ENCODE results near the gene PRKCH. TPM values are rescaled to one million over a fixed set of nuclear protein-coding genes. Genes with fewer than 3 reads are reported as not detected.

PRKCH gene
- total RNA-seq, 1 experiment from 2014 or later, result 3.8 TPM

GRCh38 chr14:61474701-61475100 lies 153.3 kb downstream of the PRKCH start:
- DNase-seq (ENCODE audit: low read depth), result no peak

DNA sequence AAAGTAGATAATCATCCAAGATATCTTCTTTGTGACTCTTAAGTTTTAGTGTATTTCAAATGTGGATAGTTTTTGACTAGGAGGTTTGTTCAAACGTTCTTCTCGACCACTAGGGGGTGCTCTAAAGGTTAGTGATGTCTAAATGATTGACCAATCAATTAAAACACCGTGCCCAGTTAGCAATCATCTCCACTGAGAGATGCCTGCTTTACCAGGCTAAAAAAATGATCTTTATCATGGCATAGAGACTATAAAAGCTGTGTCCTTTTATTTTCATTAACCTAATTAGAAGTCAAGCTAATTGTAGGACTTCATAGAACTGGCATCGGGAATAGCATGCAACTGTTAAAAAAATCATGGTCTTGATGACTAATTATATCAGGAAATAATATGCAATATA lies 153.9 kb downstream of the PRKCH start:
- peak; percentile 81 for DNase-seq (ENCODE audit: low read depth)

DNA sequence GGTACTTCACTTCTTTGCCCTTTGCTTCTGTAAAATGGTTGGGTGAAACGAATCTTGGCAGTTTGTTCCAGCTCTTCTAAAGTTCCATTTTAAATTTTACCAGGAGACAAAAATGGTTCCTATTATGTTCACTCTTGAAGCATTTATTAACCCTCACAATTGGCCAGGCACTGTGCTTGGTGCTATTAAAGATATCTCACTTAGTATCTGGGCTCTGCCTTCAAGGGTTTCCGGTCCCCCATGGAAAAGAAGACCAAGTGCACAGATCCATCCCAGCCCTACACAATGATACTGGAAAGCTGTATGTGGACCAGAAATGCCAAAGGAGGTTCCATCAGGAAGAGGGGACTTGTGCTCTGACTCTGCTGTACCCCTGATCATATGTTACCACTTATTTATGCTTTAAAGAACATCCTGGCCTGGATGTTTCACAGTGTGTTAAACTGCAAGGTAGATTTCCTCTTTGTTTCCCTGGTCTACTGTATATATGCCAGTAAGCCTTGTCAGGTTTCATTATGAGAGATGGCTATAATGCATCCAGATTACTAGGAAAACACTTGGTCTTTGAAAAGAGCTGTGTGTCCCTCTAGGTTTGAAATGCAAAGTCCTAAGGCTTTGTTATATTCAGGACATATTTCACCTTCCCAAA lies 154.8 kb downstream of the PRKCH start:
- no peak for DNase-seq (ENCODE audit: low read depth)

- peak; percentile 94 for DNase-seq (ENCODE audit: low read depth)
Observed at GRCh38 chr14:61476754-61477410, 155.5 kb downstream of the PRKCH start.

DNA sequence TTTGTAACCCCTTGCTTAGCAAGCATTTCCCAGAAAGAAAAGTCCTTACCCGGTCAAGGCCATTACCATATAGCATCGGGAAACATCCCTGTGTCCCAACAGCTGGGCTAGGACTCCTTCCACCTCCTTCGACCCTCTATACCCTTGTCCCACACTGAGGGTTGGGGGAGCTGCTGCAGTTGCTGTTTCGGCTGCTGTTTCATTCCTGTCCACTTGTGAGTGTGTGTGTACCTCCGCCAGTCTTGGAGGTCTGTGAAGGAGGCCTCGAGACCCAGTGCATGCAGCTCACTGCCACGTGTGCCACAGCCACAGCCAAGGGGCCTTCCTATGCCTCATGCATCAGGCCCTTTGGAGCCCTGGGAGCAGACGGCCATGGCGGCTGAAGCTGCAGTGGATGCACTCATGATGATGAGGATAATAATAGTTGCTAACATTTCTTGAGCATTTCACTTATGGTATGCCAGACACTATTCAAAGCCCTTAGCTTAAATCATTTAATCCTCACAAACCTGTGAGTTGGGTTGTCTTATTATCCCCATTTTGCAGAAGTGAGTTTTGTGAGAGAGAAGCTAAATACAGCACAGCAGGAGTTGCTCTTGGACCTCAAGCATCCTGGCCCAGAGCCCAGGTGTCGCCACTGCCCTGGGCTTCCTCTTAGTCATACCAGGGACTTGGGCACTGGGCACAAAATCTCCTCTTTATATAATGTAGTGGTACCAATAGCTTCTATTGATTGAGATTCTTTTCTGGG lies 156.5 kb downstream of the PRKCH start:
- peak; percentile 90 for DNase-seq (ENCODE audit: low read depth)

- no peak for DNase-seq (ENCODE audit: low read depth)
Observed at GRCh38 chr14:61478971-61479473, 157.6 kb downstream of the PRKCH start.

- peak; percentile 67 for DNase-seq (ENCODE audit: low read depth)
Observed at GRCh38 chr14:61479746-61480502, 158.5 kb downstream of the PRKCH start.

GRCh38 chr14:61480704-61481285 lies 159.4 kb downstream of the PRKCH start:
- DNase-seq (ENCODE audit: low read depth), result no peak

GRCh38 chr14:61481701-61482100 lies 160.3 kb downstream of the PRKCH start:
- DNase-seq (ENCODE audit: low read depth), result no peak

- DNase-seq (ENCODE audit: low read depth), result peak; percentile 34
Observed at GRCh38 chr14:61482348-61483206, 161.2 kb downstream of the PRKCH start.

DNA sequence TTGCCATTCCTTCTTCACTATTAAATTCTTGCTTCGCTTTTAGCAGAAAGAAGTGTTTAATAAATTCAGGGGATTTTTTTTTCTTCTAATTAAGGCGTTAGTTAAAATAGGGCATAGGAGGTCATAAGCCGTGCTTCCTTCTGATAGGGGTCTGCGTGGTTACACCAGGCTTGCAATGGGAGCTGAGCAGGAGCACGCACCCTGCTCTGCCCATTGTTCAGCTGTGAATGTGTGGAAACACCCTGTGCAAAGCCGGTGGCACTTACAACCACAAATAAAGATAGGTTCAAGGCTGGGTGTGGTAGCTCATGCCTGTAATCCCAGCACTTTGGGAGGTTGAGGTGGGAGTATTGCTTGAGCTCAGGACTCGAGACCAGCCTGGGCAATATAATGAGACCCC lies 162.1 kb downstream of the PRKCH start:
- DNase-seq (ENCODE audit: low read depth), result no peak

GRCh38 chr14:61484031-61484430 lies 162.7 kb downstream of the PRKCH start:
- DNase-seq (ENCODE audit: low read depth), result no peak

DNA sequence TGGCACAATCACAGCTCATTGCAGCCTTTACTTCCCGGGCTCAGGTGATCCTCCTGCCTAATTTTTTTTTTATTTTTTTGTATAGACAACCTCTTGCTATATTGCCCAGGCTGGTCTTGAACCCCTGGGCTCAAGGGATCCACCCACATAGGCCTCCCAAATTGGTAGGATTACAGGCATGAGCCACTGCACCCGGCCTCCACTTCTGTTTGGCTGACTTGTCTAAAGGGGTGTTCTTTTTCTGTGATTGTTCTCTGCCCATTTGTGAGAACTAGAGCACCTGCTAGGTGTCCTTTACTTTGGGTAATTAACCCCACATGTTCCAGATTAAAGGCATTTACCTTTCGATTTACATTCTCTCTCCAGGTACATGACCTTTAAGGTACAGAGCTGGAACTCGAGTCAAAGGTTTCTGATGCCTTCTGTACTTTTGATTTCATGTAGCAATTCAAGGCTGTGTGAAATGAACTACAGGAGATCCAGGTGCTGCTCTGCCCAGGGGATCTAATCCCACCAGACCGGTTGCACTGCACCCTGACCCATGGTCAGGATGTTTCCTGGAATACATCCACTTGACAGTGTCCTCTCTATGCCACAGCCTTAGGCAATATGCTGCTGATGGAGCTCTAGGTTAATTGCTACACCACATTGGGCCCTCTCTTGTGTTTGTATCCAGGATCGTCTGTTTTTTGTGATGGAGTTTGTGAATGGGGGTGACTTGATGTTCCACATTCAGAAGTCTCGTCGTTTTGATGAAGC lies 163.6 kb downstream of the PRKCH start:
- DNase-seq (ENCODE audit: low read depth), result no peak

DNA sequence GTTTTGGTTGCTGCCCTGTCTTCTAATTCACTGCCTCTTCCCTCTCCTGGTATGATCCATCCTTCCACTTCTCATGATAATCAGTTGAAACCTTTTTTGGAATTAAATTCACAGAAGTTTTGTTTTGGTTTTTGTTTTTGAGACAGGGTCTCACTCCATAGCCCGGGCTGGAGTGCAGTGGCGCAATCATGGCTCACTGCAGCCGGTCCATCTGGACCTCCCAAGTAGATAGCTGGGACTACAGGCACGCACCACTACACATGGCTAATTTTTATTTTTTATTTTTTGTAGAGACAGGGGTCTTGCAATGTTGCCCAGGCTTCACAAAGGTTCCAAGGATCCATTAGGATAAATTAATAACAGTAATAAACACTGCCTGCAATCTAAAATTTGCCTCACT lies 164.3 kb downstream of the PRKCH start:
- no peak for DNase-seq (ENCODE audit: low read depth)

GRCh38 chr14:61486930-61487495 lies 165.6 kb downstream of the PRKCH start:
- no peak for DNase-seq (ENCODE audit: low read depth)

GRCh38 chr14:61488417-61489401 lies 167.3 kb downstream of the PRKCH start:
- DNase-seq (ENCODE audit: low read depth), result no peak

- no peak for DNase-seq (ENCODE audit: low read depth)
Observed at GRCh38 chr14:61489512-61489911, 168.1 kb downstream of the PRKCH start.

GRCh38 chr14:61489932-61490331 lies 168.6 kb downstream of the PRKCH start:
- no peak for DNase-seq (ENCODE audit: low read depth)

Data from M059J (cell line).